Measurements from ENCODE around the gene ANKLE2. TPM values are rescaled to one million over a fixed set of nuclear protein-coding genes. Genes with fewer than 3 reads are reported as not detected.
"Not testable (repeated sequence)": the region's sequence is repeated elsewhere in the genome, so short reads cannot be mapped to it uniquely, and the experiment has no call there.

Gene ANKLE2
- polyA plus RNA-seq, 3 donors = 60.6 to 79.2 (median 79.0) TPM

- DNase-seq = no peak
These were observed 66.2 kb downstream of the ANKLE2 start for GRCh38 chr12:132695431-132695830.

DNA sequence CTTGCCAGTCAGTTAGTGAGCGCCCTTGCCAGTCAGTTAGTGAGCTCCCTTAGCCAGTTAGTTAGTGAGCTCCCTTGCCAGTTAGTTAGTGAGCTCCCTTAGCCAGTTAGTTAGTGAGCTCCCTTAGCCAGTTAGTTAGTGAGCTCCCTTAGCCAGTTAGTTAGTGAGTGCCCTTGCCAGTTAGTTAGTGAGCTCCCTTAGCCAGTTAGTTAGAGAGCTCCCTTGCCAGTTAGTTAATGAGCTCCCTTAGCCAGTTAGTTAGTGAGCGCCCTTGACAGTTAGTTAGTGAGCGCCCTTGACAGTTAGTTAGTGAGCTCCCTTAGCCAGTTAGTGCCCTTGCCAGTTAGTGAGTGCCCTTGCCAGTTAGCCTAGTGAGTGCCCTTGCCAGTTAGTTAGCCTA is 66.7 kb downstream of the ANKLE2 start:
- not testable (repeated sequence) for DNase-seq

DNA sequence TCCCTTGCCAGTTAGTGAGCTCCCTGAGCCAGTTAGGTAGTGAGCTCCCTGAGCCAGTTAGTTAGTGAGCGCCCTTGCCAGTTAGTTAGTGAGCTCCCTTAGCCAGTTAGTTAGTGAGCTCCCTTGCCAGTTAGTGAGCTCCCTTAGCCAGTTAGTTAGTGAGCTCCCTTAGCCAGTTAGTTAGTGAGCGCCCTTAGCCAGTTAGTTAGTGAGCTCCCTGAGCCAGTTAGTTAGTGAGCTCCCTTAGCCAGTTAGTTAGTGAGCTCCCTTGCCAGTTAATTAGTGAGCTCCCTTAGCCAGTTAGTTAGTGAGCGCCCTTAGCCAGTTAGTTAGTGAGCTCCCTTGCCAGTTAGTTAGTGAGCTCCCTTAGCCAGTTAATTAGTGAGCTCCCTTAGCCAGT is 69.6 kb downstream of the ANKLE2 start:
- not testable (repeated sequence) for DNase-seq

GRCh38 chr12:132690112-132690511 is 71.5 kb downstream of the ANKLE2 start:
- DNase-seq = no peak

- no peak for DNase-seq
These were observed 72.4 kb downstream of the ANKLE2 start for GRCh38 chr12:132689227-132689626.

DNA sequence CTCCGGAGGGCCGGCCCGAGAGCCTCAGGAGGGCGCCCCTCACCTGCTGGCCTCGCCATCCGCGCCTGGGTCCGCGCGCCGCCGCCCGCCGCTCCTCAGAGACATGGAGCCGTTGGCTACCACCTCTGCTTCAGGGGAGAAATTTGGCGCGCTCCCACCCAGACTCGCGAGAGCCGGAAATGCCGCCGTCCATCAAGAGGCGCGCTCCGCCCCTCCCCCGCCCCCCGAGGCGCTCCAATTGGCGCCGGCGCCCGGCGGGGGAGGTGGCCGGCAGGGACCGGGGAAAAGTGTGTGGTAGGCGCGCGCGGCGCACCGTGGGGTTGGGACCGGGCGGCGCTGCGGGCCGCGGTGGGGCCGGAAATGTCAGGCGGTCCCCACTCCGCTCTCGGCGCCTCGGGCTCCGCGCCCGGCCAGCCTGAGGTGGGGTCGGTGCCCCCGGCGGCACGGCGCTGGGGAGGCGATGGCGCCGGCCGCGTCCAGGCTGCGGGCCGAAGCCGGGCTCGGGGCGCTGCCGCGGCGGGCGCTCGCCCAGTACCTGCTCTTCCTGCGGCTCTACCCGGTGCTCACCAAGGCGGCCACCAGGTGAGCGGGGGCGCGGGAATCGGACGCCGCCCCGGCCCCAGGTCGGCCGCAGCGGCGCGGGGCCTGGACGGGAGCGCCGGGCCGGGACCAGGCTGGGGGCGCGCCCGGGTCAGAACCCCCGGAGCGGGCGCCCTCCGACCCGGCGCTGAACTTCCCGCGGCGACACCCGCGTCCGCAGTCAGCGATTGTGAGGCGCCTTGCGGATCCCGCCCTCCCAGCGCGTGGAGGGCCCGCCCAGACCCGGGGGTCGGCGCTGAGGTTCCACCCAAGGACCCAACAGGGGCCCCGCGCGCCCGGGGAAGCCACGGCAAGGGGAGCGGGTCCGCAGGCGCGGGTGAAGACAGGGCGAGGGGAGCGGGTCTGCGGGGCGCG is 74.1 kb downstream of the ANKLE2 start, which contains the start of the genes POLE and PXMP2:
Gene POLE, minus strand, starts transcription at position 132 of the 954 bp plus-strand sequence. Its CDS starts 27 bp downstream, at position 105.
Gene PXMP2, plus strand, starts transcription at position 377 of the 954 bp plus-strand sequence. Its CDS starts 84 bp downstream, at position 461.
- peak; percentile 97 for DNase-seq

DNA sequence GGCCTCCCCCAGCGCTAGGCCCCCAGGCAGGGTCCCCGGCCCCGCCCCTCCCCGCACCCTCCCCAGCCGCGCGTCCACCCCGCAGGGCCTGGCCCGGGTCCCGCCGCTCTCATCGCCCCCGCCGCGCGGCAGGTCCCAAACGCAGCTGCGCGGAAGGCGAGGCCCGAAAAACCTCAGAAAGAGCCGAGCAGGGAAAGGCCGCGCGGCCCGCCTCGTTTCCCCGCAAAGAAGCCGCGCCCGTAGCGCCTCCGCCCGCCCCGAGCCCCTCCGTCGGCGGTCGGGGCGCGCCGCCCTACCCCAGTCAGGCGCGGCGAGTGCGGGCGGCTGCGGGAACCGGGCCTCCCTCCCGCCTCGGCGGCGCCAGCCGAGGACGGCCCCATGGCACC is 74.8 kb downstream of the ANKLE2 start:
- DNase-seq = no peak

GRCh38 chr12:132685400-132685799 is 76.2 kb downstream of the ANKLE2 start:
- DNase-seq = no peak

DNA sequence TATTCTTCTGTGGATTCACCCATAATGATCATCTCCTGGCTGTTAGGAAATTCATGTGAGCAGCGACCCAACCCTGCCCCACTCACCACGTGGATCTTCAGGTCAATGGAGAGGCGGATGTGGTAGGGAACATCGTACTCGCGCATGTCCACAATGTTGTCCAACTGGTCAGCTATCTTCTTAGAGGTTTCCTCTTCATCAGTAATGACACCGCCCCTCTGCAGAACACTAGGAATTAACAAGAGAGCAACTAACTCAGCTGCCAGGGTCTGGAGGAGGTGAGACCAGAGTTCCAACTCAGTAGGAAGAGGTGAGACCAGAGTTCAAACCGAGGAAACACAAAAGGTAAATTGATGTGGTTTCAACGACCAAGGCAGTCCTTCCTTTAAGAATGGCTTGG is 84.1 kb downstream of the ANKLE2 start:
- no peak for DNase-seq

GRCh38 chr12:132675757-132676432 is 85.7 kb downstream of the ANKLE2 start:
- DNase-seq = no peak

Other genes with a start within 250 kb of the ANKLE2 start
- gene LRCOL1, start 151.2 kb downstream of the ANKLE2 start, polyA plus RNA-seq (ENCODE audit: insufficient read length in 3 of 3) = 1 to 10 TPM; 2.3 to 5.8 (median 5.1) TPM
- 1 to 10 TPM; 1.6 to 1.8 (median 1.6) TPM for gene P2RX2, start 143.1 kb downstream of the ANKLE2 start, polyA plus RNA-seq (ENCODE audit: insufficient read length in 3 of 3)
- gene POLE, start 74.5 kb downstream of the ANKLE2 start, polyA plus RNA-seq (ENCODE audit: insufficient read length in 3 of 3) = 10 to 100 TPM; 54.6 to 63.3 (median 62.3) TPM
- 10 to 100 TPM; 55.5 to 71.5 (median 64.5) TPM for gene PXMP2, start 74.2 kb downstream of the ANKLE2 start, polyA plus RNA-seq (ENCODE audit: insufficient read length in 3 of 3)
- gene PGAM5, start 51.0 kb downstream of the ANKLE2 start, polyA plus RNA-seq (ENCODE audit: insufficient read length in 3 of 3) = 10 to 100 TPM; 23.1 to 27.1 (median 23.4) TPM
- gene GOLGA3, start 67.0 kb upstream of the ANKLE2 start, polyA plus RNA-seq (ENCODE audit: insufficient read length in 3 of 3) = 10 to 100 TPM; 27.3 to 36.7 (median 34.5) TPM
- 10 to 100 TPM; 18.9 to 33.0 (median 28.5) TPM for gene CHFR, start 125.8 kb upstream of the ANKLE2 start, polyA plus RNA-seq (ENCODE audit: insufficient read length in 3 of 3)
- gene ZNF605, start 194.5 kb upstream of the ANKLE2 start, polyA plus RNA-seq (ENCODE audit: insufficient read length in 3 of 3) = 10 to 100 TPM; 19.6 to 32.8 (median 27.7) TPM
- gene ZNF26, start 224.5 kb upstream of the ANKLE2 start, polyA plus RNA-seq (ENCODE audit: insufficient read length in 3 of 3) = 10 to 100 TPM; 11.2 to 16.6 (median 14.5) TPM